Stimulated activated CD4-positive, alpha-beta T cell treated with anti-CD3 and anti-CD28 coated beads, Interleukin-2, amount 100 ng/mL, for 48 hours (primary cell): ENCODE results near the gene POLR3GL.
"Not testable (repeated sequence)": the region's sequence is repeated elsewhere in the genome, so short reads cannot be mapped to it uniquely, and the experiment has no call there.

Experiments used
- DNase-seq, 2 donors: peaks; one replicate each; pipeline ENCODE4 v3.0.0-alpha.2; 2020

POLR3GL gene

DNA sequence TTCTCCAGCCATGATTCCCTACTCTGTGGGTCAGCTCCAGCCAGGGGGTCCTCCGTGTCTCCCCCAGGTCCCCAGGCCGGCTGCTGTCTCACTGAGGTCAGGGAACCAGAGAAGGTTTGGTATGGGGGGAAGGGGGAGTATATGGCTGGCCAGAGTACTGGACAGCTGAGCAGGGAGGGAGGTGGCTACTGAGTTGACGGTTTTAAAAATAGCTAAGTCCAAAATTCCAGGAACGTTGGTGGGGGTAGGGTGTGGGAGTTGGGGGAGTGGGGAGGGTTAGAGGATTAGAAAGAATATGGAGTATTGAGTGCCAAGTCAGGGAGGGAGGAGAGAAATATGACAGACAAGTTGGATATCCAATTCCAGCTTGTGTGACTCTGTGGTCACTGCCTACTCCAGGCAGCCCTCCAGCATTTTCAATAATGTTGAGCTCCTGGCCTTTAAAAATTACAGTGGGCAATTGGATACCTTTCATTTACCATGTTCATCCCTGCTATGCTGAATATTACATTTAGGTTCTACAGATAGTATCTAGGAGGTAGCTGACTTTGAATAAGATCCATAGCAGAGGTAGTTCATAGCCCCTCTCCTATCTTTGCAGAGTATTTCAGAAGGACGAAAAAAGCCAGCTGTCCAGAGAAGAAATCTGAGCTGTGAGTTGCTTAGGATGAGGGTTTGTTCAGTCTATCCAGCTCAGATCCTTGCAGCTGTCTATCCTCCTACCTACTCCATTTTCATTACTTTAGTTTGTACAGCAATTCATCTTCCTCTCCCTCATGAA is 57.3 kb downstream of the POLR3GL start, which contains the start of gene HJV:
Gene HJV (minus strand): TSS at position 114 of the 781 bp plus-strand sequence. CDS start 1,504 bp downstream, outside the sequence.
- no peak for DNase-seq

DNA sequence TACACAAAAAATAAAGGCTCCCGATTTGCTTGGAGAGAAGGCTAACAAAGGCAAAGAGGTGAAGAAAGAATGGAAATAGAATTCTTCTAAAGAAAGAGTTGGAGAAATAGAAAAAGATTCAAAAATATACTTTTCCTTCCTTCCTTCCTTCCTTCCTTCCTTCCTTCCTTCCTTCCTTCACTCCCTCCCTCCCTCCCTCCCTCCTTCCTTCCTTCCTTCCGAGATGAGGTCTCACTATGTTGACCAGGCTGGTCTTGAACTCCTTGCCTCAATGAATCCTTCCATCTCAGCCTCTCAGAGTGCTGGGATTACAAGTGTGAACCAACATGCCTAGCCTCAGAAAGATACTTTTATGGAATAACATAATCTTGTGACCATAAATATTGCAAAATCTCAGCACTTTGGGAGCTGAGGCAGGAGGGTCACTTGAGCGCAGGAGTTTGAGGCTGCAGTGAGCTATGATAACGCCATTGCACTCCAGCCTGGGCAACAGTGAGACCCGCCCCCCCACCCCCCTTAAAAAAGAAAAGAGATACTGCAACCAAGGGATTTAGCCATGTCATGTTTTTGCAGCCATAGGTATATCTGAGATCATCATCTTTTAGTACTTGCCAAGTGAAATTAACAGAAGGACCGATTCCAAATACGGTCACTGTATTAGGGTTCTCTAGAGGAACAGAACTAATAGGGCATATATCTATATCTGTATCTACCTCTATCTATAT is 58.1 kb downstream of the POLR3GL start:
- DNase-seq: no peak

DNA sequence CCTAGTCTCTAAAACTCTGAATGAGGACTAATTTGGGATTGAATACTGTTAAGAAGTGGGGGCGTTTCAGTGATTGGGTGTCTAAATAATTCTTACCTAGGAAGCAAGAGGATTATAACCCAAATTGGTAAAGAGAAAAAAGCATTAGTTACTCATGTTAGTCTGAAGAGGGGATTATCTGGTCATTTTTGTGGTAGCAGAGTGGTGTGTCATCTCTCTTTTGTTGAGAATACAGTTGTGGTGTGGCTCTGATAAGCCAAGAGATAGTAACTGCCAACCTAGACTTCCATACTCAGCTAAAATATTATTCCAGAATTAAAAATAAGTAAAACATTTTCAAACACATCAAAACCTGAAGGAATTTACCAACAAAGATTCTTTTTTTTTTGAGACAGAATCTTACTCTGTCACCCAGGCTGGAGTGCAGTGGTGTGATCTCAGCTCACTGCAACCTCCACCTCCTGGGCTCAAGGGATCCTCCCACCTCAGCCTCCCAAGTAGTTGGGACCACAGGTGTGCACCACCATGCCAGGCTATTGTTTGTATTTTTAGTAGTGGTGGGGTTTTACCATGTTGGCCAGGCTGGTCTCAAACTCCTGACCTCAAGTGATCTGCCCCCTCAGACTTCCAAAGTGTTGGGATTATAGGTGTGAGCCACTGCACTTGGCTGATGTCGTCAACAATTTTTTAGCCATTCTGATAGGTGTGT is 61.5 kb downstream of the POLR3GL start:
- not testable (repeated sequence) for DNase-seq

DNA sequence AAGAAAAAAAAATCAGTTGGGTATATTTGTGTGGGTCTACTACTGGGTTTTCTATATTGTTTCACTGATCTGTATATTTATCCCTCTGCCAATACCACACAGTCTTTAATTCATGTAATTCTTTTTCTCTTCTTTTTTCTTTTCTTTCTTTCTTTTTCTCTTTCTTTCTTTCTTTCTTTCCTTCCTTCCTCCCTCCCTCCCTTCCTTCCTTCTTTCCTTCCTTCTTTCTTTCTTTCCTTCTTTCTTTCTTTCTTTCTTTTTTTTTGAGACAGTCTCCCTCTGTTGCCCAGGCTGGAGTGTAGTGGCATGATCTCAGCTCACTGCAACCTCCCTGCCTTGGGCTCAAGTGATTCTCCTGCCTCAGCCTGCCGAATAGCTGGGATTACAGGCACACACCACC is 62.2 kb downstream of the POLR3GL start:
- not testable (repeated sequence) for DNase-seq
